Dendritic cell treated with granulocyte-macrophage colony-stimulating factor and Interleukin-4, amounts not matched to agents 40 ng/mL and 50 ng/mL, for 4 days (primary cell): Measurements from ENCODE around the gene DCAF4.
A peak's percentile ranks its signal among the peaks of the same experiment; 100 is the strongest.

Source experiments
- H3K27ac Mint-ChIP-seq: one replicate; pipeline ENCODE4 v1.8.0; 2022; ENCODE audit warnings: mild to moderate bottlenecking, mixed read lengths
- H3K27me3 Mint-ChIP-seq: one replicate; pipeline ENCODE4 v1.8.0; 2022; ENCODE audit warnings: mild to moderate bottlenecking, mixed read lengths
- H3K36me3 Mint-ChIP-seq: one replicate; pipeline ENCODE4 v1.8.0; 2022; ENCODE audit warnings: low read depth, mixed read lengths
- H3K4me1 Mint-ChIP-seq: one replicate; pipeline ENCODE4 v1.8.0; 2022; ENCODE audit warnings: low read depth, mixed read lengths
- H3K4me3 Mint-ChIP-seq: one replicate; pipeline ENCODE4 v1.8.0; 2022; ENCODE audit warnings: mild to moderate bottlenecking, moderate library complexity, mixed read lengths
- H3K9me3 Mint-ChIP-seq: one replicate; pipeline ENCODE4 v1.8.0; 2022; ENCODE audit warnings: mixed read lengths
- intact Hi-C: fragments of 100-400 bp; cut with micrococcal nuclease; formaldehyde crosslinking; loops from one replicate; pipeline ENCODE4 v1.15.0; 2022

Gene DCAF4

GRCh38 chr14:72888636-72889201, 37.5 kb upstream of the DCAF4 start:
- Mint-ChIP-seq H3K27ac (no peak overlapping the region), H3K9me3 (no peaks in the 10 kb centered on the region), H3K27me3 (peaks cover 74% of the 10 kb centered on the region), H3K4me1 (peaks cover 20% of the 10 kb centered on the region), H3K4me3 (no peak overlapping the region), H3K36me3 (peaks cover 6% of the 10 kb centered on the region)
- intact Hi-C loops = no loop called here

DNA sequence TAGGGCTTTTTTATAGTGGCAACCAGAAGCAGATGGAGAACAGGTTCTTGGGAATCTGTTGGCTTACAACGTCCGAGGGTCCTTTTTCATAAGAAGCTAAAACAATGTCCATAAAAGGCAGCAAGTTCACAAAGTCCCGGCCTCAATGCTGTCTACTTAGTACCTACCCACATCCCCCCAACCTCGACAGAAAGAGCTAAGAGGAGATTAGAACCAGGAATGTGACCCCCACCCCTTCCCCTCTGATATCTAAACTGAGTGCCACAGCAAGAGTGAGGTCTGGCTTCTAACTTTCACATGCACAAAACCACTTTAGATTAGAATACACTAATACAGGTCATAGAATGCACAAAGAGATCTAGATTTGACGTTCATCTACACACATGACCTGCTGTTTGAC, 36.9 kb upstream of the DCAF4 start:
- Mint-ChIP-seq H3K36me3 (peaks cover 6% of the 10 kb centered on the region), H3K9me3 (no peaks in the 10 kb centered on the region), H3K27me3 (peaks cover 80% of the 10 kb centered on the region), H3K4me1 (peaks cover 20% of the 10 kb centered on the region), H3K27ac (no peak overlapping the region), H3K4me3 (no peak overlapping the region)
- intact Hi-C loops = no loop called here

- no peaks in the 10 kb centered on the region for H3K9me3 Mint-ChIP-seq
- H3K4me1 Mint-ChIP-seq = peaks cover 29% of the 10 kb centered on the region
- H3K36me3 Mint-ChIP-seq = peaks cover 6% of the 10 kb centered on the region
- H3K27me3 Mint-ChIP-seq = peaks cover 82% of the 10 kb centered on the region
- intact Hi-C loops = loop anchor here (10.0 kb wide), 1 partner anchor 187 kb away; no protein-coding TSS in a partner anchor
- no peak overlapping the region for H3K27ac Mint-ChIP-seq
- H3K4me3 Mint-ChIP-seq = peak overlapping the region; percentile 75
Measured at GRCh38 chr14:72891666-72892102, 34.6 kb upstream of the DCAF4 start.

DNA sequence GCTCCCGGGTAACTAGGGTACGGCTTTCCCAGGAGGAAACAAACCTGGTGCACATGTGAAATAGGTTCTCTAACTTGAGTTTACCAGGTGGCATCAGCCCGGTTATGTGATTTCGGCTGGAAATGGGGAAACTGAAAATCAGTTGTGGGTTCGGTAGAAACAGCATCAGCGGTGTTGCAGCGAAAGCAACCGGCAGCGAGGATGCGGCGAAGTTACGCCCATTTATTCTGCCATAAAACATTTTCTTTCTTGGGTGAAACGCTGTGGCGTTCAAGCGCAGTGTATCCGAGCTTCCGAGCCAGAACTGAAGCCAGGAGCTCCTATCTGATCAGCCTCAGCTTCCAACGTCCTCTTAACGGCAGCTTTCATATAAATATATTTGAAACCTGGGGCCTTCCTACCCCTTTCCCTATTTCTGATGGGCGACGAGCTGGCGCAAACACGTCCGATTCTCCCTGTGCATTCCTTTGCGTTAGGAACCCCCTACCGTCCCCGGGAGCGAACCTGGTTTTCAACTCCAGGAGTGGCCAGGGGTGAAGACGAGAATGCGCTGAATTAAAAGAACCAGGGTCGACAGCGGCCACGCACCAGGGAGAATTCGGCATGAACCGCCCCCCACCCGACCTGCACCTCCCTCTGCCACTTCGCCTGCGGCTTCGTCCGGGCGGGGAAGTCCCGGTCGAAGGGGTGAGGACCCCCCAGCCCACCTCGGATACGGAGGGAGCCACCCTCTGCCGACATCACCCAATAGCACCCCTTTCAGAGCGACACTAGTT, 34.0 kb upstream of the DCAF4 start:
- H3K27ac Mint-ChIP-seq = peak overlapping the region; percentile 42
- intact Hi-C loops = loop anchor here (10.0 kb wide), 1 partner anchor 187 kb away; no protein-coding TSS in a partner anchor

GRCh38 chr14:72892879-72893635, 33.2 kb upstream of the DCAF4 start:
- Mint-ChIP-seq H3K9me3 (no peaks in the 10 kb centered on the region), H3K27ac (peak overlapping the region; percentile 42), H3K4me1 (peaks cover 29% of the 10 kb centered on the region), H3K4me3 (peak overlapping the region; percentile 75), H3K36me3 (peaks cover 6% of the 10 kb centered on the region), H3K27me3 (peaks cover 81% of the 10 kb centered on the region)
- intact Hi-C loops = loop anchor here (10.0 kb wide), 1 partner anchor 188 kb away; no protein-coding TSS in a partner anchor

More for the DNA sequence above, 34.0 kb upstream of the DCAF4 start:
- H3K9me3 Mint-ChIP-seq = no peaks in the 10 kb centered on the region
- peak overlapping the region; percentile 75 for H3K4me3 Mint-ChIP-seq
- H3K27me3 Mint-ChIP-seq = peaks cover 84% of the 10 kb centered on the region
- H3K4me1 Mint-ChIP-seq = peaks cover 29% of the 10 kb centered on the region
- peaks cover 6% of the 10 kb centered on the region for H3K36me3 Mint-ChIP-seq

GRCh38 chr14:72893636-72894322, 32.5 kb upstream of the DCAF4 start, which contains the start of gene DPF3:
Gene DPF3, minus strand, starts transcription at chr14:72894101. Its CDS starts 13 bp downstream, at chr14:72894088.
- Mint-ChIP-seq H3K9me3 (no peaks in the 10 kb centered on the region), H3K4me3 (peak within 1 kb of the TSS; percentile 81), H3K27me3 (peaks cover 81% of the 10 kb centered on the region), H3K36me3 (peaks cover 6% of the 10 kb centered on the region), H3K27ac (peak within 1 kb of the TSS; percentile 42), H3K4me1 (peaks cover 35% of the 10 kb centered on the region)
- intact Hi-C loops = loop anchor here (1.0 to 10.0 kb wide), 2 partner anchors 33 to 189 kb away; partner anchors contain the start of gene DCAF4

GRCh38 chr14:72894323-72894622, 32.0 kb upstream of the DCAF4 start:
- no peak overlapping the region for H3K27ac Mint-ChIP-seq
- no peaks in the 10 kb centered on the region for H3K9me3 Mint-ChIP-seq
- intact Hi-C loops = loop anchor here (1.0 to 10.0 kb wide), 2 partner anchors 32 to 189 kb away; partner anchors contain the start of gene DCAF4
- peaks cover 76% of the 10 kb centered on the region for H3K27me3 Mint-ChIP-seq
- peaks cover 6% of the 10 kb centered on the region for H3K36me3 Mint-ChIP-seq
- peak overlapping the region; percentile 81 for H3K4me3 Mint-ChIP-seq
- H3K4me1 Mint-ChIP-seq = peaks cover 35% of the 10 kb centered on the region

DNA sequence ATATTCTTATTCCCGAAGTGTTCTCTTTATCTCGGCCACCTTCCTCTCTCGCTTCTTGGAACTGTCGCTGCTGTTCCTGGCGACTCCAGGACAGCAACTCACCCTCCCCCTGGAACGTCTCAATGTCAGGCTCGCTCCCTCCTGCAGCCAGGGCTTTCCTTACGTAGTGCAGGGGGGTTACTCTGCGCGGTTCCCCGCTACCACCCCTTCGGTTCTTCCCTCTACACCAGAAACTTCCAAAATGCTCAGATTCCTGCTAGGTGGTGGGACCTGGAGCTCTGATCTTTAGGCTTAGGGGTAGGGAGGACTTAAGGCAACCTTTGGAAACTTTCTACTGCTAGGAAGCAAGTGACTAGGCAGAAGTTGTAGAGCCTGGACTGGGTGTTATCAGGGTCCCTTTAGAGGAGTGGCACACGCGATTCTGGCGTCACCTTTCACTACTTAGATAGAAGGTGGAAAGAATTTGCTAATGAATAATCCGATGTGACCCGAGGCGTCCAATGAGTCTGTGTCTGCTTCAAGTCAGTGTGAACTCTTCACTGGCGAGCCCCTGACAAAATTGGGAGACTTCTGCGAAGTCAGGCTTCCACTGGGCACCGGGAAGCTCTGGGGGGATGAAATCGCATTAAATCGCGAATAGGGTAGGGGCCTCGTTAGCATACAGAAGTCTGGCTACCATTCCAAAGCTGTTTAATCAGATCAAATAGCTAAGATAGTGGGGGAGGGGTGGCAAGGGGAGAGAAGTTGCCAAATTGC, 31.5 kb upstream of the DCAF4 start:
- Mint-ChIP-seq H3K27ac (no peak overlapping the region), H3K4me1 (peaks cover 35% of the 10 kb centered on the region), H3K9me3 (no peaks in the 10 kb centered on the region), H3K4me3 (peak overlapping the region; percentile 81), H3K27me3 (peaks cover 75% of the 10 kb centered on the region), H3K36me3 (peaks cover 6% of the 10 kb centered on the region)
- intact Hi-C loops = loop anchor here (1.0 to 10.0 kb wide), 2 partner anchors 32 to 190 kb away; partner anchors contain the start of gene DCAF4

DNA sequence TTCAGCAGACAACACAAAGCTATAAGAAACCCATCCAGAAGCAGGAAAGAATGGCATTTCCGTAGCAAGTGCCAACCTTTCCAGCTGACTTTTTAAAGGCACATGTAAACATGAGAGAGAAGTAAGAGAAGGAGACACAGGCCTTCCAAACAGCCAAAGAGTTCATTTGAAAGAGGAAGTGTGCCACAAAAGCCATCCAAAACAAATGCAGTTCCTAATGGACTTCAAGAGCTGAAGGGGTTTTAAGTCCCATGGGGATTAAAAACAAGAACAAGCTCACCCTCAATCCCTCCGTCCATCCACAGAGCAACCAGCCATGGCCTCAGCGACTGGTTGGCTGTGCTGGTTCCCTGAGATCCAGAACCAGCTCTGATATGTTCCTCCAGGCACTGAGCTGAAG, 27.8 kb upstream of the DCAF4 start:
- Mint-ChIP-seq H3K27me3 (peaks cover 59% of the 10 kb centered on the region), H3K4me3 (no peak overlapping the region), H3K27ac (no peak overlapping the region), H3K9me3 (no peaks in the 10 kb centered on the region), H3K36me3 (no peaks in the 10 kb centered on the region), H3K4me1 (peaks cover 19% of the 10 kb centered on the region)
- intact Hi-C loops = loop anchor here (10.0 kb wide), 1 partner anchor 194 kb away; no protein-coding TSS in a partner anchor

DNA sequence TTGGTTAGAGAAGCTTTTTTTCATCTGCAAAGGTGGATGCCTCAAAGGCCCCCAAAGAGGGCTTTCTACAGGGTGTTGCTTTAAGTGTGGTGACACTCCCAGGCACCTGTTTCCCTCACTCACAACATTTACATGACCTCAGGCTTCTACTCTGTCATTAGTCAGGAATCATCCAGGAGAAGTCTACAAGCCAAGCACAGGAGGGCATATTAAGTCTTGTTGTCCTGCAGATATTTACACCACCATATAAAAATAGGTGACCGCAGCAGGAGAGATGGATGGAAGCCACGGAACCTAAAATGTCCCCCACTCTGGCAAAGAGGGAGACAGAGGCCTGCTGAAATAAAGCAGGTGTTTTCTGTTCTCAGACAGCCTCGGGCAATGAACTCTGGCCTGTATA, 24.9 kb upstream of the DCAF4 start:
- no peaks in the 10 kb centered on the region for H3K36me3 Mint-ChIP-seq
- H3K4me1 Mint-ChIP-seq = peaks cover 6% of the 10 kb centered on the region
- no peak overlapping the region for H3K4me3 Mint-ChIP-seq
- no peaks in the 10 kb centered on the region for H3K9me3 Mint-ChIP-seq
- H3K27ac Mint-ChIP-seq = no peak overlapping the region
- H3K27me3 Mint-ChIP-seq = peaks cover 43% of the 10 kb centered on the region
- intact Hi-C loops = loop anchor here (10.0 kb wide), 1 partner anchor 877 kb away; no protein-coding TSS in a partner anchor

GRCh38 chr14:72902801-72903530, 23.3 kb upstream of the DCAF4 start:
- no peak overlapping the region for H3K4me3 Mint-ChIP-seq
- no peak overlapping the region for H3K27ac Mint-ChIP-seq
- intact Hi-C loops = loop anchor here (10.0 kb wide), 1 partner anchor 878 kb away; no protein-coding TSS in a partner anchor
- no peaks in the 10 kb centered on the region for H3K9me3 Mint-ChIP-seq
- peaks cover 43% of the 10 kb centered on the region for H3K27me3 Mint-ChIP-seq
- H3K4me1 Mint-ChIP-seq = peaks cover 6% of the 10 kb centered on the region
- H3K36me3 Mint-ChIP-seq = no peaks in the 10 kb centered on the region

- Mint-ChIP-seq H3K27ac (no peak overlapping the region), H3K9me3 (no peaks in the 10 kb centered on the region), H3K36me3 (no peaks in the 10 kb centered on the region), H3K27me3 (peaks cover 38% of the 10 kb centered on the region), H3K4me3 (no peak overlapping the region), H3K4me1 (no peaks in the 10 kb centered on the region)
- intact Hi-C loops = loop anchor here (10.0 kb wide), 1 partner anchor 879 kb away; no protein-coding TSS in a partner anchor
Measured at GRCh38 chr14:72903716-72904115, 22.5 kb upstream of the DCAF4 start.
